ENCODE measurements around the gene OTOP2.

The OTOP2 gene

DNA sequence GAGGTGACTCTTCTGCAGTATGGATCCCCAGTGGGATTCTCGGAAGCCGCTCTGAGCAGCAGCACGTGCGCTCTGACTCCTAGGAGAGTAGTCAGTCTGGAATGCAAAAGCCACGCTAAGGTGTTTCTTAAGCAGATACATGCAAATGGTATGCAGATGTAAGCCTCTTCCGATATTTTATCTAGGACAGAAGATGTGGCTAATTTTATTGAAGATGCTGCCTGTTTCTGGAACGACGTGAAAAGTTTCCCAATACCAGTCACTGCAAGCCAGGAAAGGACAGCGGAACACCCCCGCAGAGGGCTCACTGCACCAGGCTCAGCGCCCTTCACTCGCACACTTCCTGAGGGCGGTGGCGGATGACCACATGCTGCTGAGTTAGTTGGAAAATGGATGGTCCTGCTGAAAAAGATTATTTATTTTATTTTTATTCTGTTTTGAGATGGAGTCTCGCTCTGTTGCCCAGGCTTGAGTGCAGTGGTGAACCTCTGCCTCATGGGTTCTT lies 40.8 kb upstream of the OTOP2 start:
- TF ChIP-seq CTCF (IDR thresholded peaks at IDR 0.05; ENCODE audit: low read depth, low read length, missing control alignments) = no peak
- peaks cover 10% of the 10 kb centered on the region for H3K27me3 ChIP-seq (replicated peaks)
- H3K4me3 ChIP-seq (ENCODE audit: low read depth, low read length) = no peak overlapping the region
- DNase-seq = no peak
- H3K27ac ChIP-seq = no peak overlapping the region
- H3K36me3 ChIP-seq (replicated peaks) = no peaks in the 10 kb centered on the region
- in situ Hi-C loops (cut with HindIII; ENCODE audit: low pct_ligation_motif_present, low sequenced_read_pairs) = no loop called here

- Histone ChIP-seq H3K36me3 (replicated peaks) (no peaks in the 10 kb centered on the region), H3K27me3 (replicated peaks) (peaks cover 25% of the 10 kb centered on the region), H3K27ac (no peak overlapping the region), H3K4me3 (ENCODE audit: low read depth, low read length) (no peak overlapping the region)
- in situ Hi-C loops (cut with HindIII; ENCODE audit: low pct_ligation_motif_present, low sequenced_read_pairs) = no loop called here
- TF ChIP-seq CTCF (IDR thresholded peaks at IDR 0.05; ENCODE audit: low read depth, low read length, missing control alignments) = no peak
- DNase-seq = no peak
Observed at GRCh38 chr17:74888469-74888868, 35.6 kb upstream of the OTOP2 start.

GRCh38 chr17:74890554-74890953 lies 33.5 kb upstream of the OTOP2 start:
- peaks cover 41% of the 10 kb centered on the region for H3K27me3 ChIP-seq (replicated peaks)
- in situ Hi-C loops (cut with HindIII; ENCODE audit: low pct_ligation_motif_present, low sequenced_read_pairs) = no loop called here
- H3K27ac ChIP-seq = no peak overlapping the region
- no peak overlapping the region for H3K4me3 ChIP-seq (ENCODE audit: low read depth, low read length)
- no peaks in the 10 kb centered on the region for H3K36me3 ChIP-seq (replicated peaks)
- no peak for TF ChIP-seq CTCF (IDR thresholded peaks at IDR 0.05; ENCODE audit: low read depth, low read length, missing control alignments)
- DNase-seq = no peak

DNA sequence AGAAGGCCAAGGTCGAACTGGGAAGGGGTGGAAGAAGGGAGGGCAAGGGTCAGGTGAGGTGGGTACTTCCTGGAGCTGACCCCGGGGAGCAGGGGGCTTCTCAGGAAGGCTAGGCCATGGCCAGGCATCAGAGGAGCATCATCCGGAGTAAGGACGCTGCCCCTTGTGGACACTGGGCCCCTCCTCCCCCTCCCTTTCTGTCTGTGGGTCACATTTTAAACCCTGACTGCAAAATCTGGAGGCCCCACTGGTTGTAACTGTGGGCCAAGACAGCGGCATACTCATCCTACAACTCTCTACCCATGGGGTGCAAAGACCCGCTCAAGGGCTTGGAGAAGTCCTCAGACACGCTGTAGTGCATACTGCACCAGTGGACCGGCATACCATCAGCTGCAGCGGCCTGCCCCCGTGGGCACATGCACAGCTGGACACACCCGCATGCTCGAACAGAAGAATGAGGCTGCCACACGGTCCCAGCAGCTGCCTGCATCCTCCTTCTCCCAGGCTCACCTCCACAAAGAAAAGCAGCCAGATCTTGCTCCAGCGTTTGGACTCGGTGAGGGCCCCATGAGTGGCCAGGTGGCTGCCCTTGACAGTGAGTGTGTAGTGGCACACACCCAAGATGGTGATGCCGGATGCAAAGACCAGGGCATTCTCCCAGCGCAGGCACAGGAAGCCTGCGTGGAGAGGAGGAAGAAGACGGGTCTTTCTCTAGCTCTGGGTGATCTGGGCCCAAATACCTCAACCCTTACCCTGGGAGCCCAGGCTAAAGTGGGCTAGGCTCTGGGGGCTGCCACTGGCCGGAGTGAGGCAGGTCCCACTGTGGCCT lies 31.8 kb upstream of the OTOP2 start:
- Histone ChIP-seq H3K36me3 (replicated peaks) (no peaks in the 10 kb centered on the region), H3K27ac (no peak overlapping the region), H3K4me3 (ENCODE audit: low read depth, low read length) (no peak overlapping the region), H3K27me3 (replicated peaks) (peaks cover 48% of the 10 kb centered on the region)
- in situ Hi-C loops (cut with HindIII; ENCODE audit: low pct_ligation_motif_present, low sequenced_read_pairs) = no loop called here
- no peak for DNase-seq
- peak; percentile 9 for TF ChIP-seq CTCF (IDR thresholded peaks at IDR 0.05; ENCODE audit: low read depth, low read length, missing control alignments)

GRCh38 chr17:74892974-74893911 lies 30.8 kb upstream of the OTOP2 start, which contains the start of gene FADS6:
Gene FADS6, minus strand, starts transcription at chr17:74893633. Its CDS starts 38 bp downstream, at chr17:74893595.
- no peak for DNase-seq
- peaks cover 48% of the 10 kb centered on the region for H3K27me3 ChIP-seq (replicated peaks)
- in situ Hi-C loops (cut with HindIII; ENCODE audit: low pct_ligation_motif_present, low sequenced_read_pairs) = no loop called here
- no peak within 1 kb of the TSS for H3K27ac ChIP-seq
- no peaks in the 10 kb centered on the region for H3K36me3 ChIP-seq (replicated peaks)
- H3K4me3 ChIP-seq (ENCODE audit: low read depth, low read length) = no peak within 1 kb of the TSS
- TF ChIP-seq CTCF (IDR thresholded peaks at IDR 0.05; ENCODE audit: low read depth, low read length, missing control alignments) = no peak
